Esophagus muscularis mucosa (tissue), 4 donors: ENCODE data around the gene UROC1. TPM values are rescaled to one million over a fixed set of nuclear protein-coding genes. Genes with fewer than 3 reads are reported as not detected.

Experiments
- DNase-seq: peaks from one replicate; pipeline ENCODE4 v3.0.0-alpha.2; 2017; ENCODE audit errors: extremely low spot score
- H3K27ac ChIP-seq, 4 donors: fragments of 200-600 bp; sonication (generic); replicated peaks in 1 of 4; 1 replicate in 3 of 4; 2 replicates in 1 of 4; pipeline ENCODE4 v1.5.1; 2016 to 2019; ENCODE audit warnings: mild to moderate bottlenecking in 1 of 4
- H3K27me3 ChIP-seq, 4 donors: fragments of 200-600 bp; sonication (generic); one replicate each; pipeline versions ENCODE4 v1.5.1 to v1.6.0; 2016 to 2019
- H3K36me3 ChIP-seq, 4 donors: fragments of 200-600 bp; sonication (generic); one replicate each; pipeline ENCODE4 v1.5.1; 2016 to 2019
- H3K4me1 ChIP-seq, 4 donors: fragments of 200-600 bp; sonication (generic); one replicate each; pipeline ENCODE4 v1.5.1; 2016 to 2019
- H3K4me3 ChIP-seq, 4 donors: fragments of 200-600 bp; sonication (generic); 1 replicate in 2 of 4; 2 replicates in 2 of 4; pipeline ENCODE4 v1.5.1; 2016 to 2019; ENCODE audit warnings: mild to moderate bottlenecking in 4 of 4, moderate library complexity in 1 of 4
- H3K9me3 ChIP-seq, 4 donors: fragments of 200-600 bp; sonication (generic); 1 replicate in 3 of 4; 2 replicates in 1 of 4; pipeline ENCODE4 v1.5.1; 2016 to 2019
- EP300 ChIP-seq: sonication (generic); formaldehyde crosslinking; IDR thresholded peaks from one replicate; pipeline ENCODE4 v1.6.1; 2017; ENCODE audit warnings: antibody characterized with exemption
- POLR2A ChIP-seq: fragments of 450-650 bp; IDR thresholded peaks from one replicate; pipeline ENCODE4 v1.6.1; 2017; ENCODE audit warnings: antibody characterized with exemption, moderate library complexity, mild to moderate bottlenecking, low read depth
- POLR2AphosphoS5 ChIP-seq, 2 donors: sonication (generic); formaldehyde crosslinking; IDR thresholded peaks; one replicate each; pipeline ENCODE4 v1.6.1; 2017; ENCODE audit warnings: antibody characterized with exemption in 2 of 2
- WGBS: methylation state at CpG from one replicate; pipeline ENCODE4 v1.1.5; 2018; 5-methylcytosine and 5-hydroxymethylcytosine counted together
- intact Hi-C: fragments of 100-400 bp; cut with DNase I; formaldehyde crosslinking; loops from one replicate; pipeline ENCODE4 v1.15.1; 2023
- total RNA-seq, 4 donors: library from RNA; depleted of rRNA; stranded (reverse); fragments of >200 nt; gene quantifications; one replicate each; pipeline versions ENCODE4 v1.1.0 to v1.2.1, GENCODE V29; 2016
- TF ChIP-seq, protein P1 (sequence below), 3 experiments: fragments of 200-600 bp in 2 of 3; fragments of 450-650 bp in 1 of 3; sonication (generic) in 2 of 3; IDR thresholded peaks; one replicate each; pipeline ENCODE4 v1.5.1; 2017 to 2019; ENCODE audit warnings: antibody characterized with exemption in 3 of 3, mild to moderate bottlenecking in 2 of 3, moderate library complexity in 1 of 3

The UROC1 gene
- total RNA-seq, 4 donors from 2014 or later: not detected

DNA sequence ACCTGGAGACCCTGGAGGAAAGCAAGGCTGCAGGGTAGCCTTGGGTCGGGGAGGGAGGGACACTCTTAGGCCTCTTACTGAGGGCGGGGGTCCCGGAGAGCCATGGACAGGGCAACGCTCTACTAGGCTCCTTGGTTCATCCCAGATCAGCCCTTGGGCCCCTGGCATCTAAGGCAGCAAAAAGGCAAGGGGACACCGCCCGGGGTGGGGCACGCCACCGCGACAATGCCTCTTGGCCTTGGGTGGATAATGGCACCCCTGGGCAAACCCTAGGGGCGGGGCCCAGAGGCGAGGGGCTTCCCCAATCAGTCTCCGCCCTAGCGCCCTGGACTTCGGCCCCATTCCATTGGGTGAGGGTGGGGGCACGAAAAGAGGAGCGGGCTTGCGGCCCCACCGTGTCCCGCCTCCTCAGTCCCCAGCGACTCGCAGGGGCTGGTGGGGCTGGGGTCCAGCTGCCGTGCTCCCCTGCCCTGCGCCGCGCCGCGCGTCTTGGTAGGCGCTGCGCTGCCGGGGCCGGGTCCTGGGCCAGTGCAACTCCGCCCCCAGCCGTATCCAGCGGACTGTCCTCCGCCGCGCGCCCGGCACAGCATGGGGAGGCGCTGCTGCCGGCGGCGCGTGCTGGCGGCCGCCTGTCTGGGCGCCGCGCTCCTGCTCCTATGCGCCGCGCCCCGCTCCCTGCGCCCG, 6.3 kb upstream of the UROC1 start, which contains the start of gene CHST13:
Gene CHST13, plus strand, starts transcription at position 411 of the 684 bp plus-strand sequence. Its CDS starts 178 bp downstream, at position 589.
- Histone ChIP-seq H3K36me3 (no peaks in the 10 kb centered on the region), H3K27me3 (peaks cover 0 to 38% (median 8%) of the 10 kb centered on the region in 4 donors), H3K9me3 (no peaks in the 10 kb centered on the region), H3K4me3 (peak within 1 kb of the TSS; percentile 43 to 56 (median 48)), H3K4me1 (peaks cover 3 to 23% (median 18%) of the 10 kb centered on the region in 4 donors), H3K27ac (no peak within 1 kb of the TSS)
- TF ChIP-seq, protein P1, sequence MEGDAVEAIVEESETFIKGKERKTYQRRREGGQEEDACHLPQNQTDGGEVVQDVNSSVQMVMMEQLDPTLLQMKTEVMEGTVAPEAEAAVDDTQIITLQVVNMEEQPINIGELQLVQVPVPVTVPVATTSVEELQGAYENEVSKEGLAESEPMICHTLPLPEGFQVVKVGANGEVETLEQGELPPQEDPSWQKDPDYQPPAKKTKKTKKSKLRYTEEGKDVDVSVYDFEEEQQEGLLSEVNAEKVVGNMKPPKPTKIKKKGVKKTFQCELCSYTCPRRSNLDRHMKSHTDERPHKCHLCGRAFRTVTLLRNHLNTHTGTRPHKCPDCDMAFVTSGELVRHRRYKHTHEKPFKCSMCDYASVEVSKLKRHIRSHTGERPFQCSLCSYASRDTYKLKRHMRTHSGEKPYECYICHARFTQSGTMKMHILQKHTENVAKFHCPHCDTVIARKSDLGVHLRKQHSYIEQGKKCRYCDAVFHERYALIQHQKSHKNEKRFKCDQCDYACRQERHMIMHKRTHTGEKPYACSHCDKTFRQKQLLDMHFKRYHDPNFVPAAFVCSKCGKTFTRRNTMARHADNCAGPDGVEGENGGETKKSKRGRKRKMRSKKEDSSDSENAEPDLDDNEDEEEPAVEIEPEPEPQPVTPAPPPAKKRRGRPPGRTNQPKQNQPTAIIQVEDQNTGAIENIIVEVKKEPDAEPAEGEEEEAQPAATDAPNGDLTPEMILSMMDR (IDR thresholded peaks at IDR 0.05): no peak
- TF ChIP-seq POLR2A (no peak), POLR2AphosphoS5 (IDR thresholded peaks at IDR 0.05) (no peak), EP300 (no peak)
- no peak for DNase-seq
- 27% methylated on average over 8 of the region's 56 CpGs for WGBS
- intact Hi-C loops: no loop called here

DNA sequence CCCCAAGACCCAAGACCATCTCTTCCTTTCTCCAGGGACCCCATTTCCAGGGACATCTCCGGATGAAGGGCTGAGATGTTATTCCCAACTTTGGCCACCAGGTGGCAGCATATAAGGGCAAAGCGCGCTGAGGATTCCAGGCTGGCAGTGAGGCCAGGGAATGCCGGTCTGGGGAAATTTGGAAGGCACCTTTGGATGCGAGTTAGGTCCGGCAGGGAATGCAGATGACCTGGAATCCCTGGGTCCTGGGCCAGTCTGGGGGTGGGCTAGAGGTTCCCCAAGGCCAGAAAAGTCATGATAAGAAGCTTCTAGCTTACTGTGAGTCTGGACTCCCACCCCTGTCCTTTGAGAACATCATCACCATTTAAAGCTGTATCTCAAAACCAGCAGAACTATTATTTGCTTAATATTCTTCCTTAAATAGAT, 4.8 kb upstream of the UROC1 start:
- Histone ChIP-seq H3K27me3 (peaks cover 0 to 52% (median 8%) of the 10 kb centered on the region in 4 donors), H3K27ac (no peak overlapping the region), H3K9me3 (no peaks in the 10 kb centered on the region), H3K4me1 (peaks cover 3 to 23% (median 18%) of the 10 kb centered on the region in 4 donors), H3K4me3 (no peak overlapping the region), H3K36me3 (no peaks in the 10 kb centered on the region)
- 3% methylated on average over 3 of the region's 6 CpGs for WGBS
- no peak for DNase-seq
- TF ChIP-seq EP300: no peak
- no peak for TF ChIP-seq POLR2AphosphoS5 (IDR thresholded peaks at IDR 0.05)
- TF ChIP-seq, protein P1 (IDR thresholded peaks at IDR 0.05): peak in 2 of 3 experiments; percentile 80 to 91
- intact Hi-C loops: no loop called here

DNA sequence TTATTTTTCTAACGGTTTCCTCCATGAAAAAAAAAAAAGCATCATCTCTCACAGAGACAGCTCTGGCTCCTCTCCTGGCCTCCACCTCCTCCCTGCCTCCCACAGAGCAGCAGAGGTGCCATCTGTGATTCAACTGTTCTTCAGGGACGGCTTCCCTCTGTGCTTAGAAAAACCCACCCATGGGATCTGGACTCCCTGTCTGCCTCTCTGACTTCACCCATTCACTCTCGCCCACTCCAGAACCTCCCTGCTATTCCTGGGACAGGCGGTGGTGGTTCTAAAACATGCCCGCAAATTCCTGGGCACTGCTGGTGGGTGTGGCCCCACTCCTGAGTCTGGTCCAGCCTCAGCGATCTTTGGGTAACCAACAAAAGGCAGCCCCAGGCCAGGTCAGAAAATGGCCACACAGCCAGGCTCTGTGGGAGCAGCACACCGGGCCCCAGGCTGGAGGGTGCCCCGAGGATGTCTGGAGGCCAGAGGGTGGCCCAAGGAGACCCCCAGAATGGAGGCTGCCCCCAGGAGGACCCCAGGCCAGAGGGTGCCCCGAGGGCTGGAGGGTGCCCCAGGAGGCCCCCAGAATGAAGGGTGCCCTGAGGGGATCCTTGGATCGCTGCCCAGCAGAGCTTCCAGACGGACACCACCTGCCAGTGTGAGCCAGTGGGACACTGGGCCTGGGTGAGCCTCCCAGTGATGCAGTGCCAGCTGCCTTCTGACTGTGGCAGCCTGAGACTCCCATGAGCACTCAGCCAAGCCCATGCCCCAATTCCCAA, 3.7 kb upstream of the UROC1 start:
- peaks cover 0 to 55% (median 8%) of the 10 kb centered on the region in 4 donors for H3K27me3 ChIP-seq
- WGBS: 64% methylated on average over 6 of the region's 11 CpGs
- no peak overlapping the region for H3K4me3 ChIP-seq
- peaks cover 3 to 23% (median 18%) of the 10 kb centered on the region in 4 donors for H3K4me1 ChIP-seq
- TF ChIP-seq EP300 (no peak), POLR2AphosphoS5 (IDR thresholded peaks at IDR 0.05) (no peak), POLR2A (no peak)
- TF ChIP-seq, protein P1 (IDR thresholded peaks at IDR 0.05): no peak
- DNase-seq: no peak
- intact Hi-C loops: no loop called here
- no peaks in the 10 kb centered on the region for H3K36me3 ChIP-seq
- H3K9me3 ChIP-seq: no peaks in the 10 kb centered on the region
- H3K27ac ChIP-seq: no peak overlapping the region

DNA sequence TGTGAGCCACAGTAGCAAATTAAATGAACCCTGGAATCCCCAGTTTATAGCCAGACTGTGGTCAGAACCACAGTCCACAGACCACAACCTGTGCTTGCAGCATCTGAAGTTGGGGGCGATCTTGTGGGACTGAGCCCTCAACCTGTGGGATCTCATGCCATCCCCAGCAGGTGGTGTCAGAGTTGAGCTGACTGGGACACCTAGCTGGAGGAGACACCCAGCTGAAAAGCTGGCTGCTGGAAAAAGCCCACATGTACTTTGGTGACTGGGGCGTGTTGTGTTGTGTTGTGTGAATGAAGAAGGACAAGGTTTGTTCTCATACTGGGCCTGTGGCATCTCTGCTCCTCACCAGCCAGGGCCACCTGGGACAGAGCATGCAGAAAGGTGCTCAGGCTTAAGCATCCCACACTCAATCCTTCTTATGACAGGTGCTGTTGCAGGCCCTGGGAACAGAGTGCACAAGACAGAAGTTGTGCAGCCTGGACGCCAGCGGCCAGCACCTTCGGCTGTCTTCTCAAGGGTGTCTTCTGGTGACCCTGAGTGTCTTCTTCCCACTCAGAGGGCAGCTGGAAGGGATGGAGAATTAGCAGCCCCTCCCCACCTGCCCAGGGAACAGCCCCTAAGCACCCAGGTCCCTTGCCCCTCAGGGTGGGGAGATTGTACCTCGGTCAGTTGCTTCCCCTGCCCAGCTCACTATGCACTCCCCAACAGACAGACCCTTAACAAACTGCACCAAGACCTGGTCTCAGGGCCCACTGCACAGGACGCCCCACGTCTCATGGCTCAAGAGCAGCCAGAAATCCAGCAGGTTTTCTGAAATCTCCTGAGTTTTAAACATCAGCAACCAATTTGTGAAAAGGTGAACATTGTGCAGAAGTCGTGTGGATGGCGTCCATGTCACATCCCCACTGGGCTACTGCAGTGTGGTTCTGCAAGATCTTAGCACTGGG, 2.2 kb upstream of the UROC1 start:
- Histone ChIP-seq H3K4me3 (no peak overlapping the region), H3K27ac (no peak overlapping the region), H3K4me1 (peaks cover 3 to 19% (median 16%) of the 10 kb centered on the region in 4 donors), H3K9me3 (no peaks in the 10 kb centered on the region), H3K36me3 (no peaks in the 10 kb centered on the region), H3K27me3 (peaks cover 0 to 39% (median 8%) of the 10 kb centered on the region in 4 donors)
- 85% methylated on average over 9 of the region's 10 CpGs for WGBS
- intact Hi-C loops: no loop called here
- no peak for TF ChIP-seq POLR2AphosphoS5 (IDR thresholded peaks at IDR 0.05)
- TF ChIP-seq POLR2A: no peak
- TF ChIP-seq, protein P1 (IDR thresholded peaks at IDR 0.05): no peak
- no peak for TF ChIP-seq EP300
- DNase-seq: no peak
